ENCODE data around the gene STRA6. TPM values are rescaled to one million over a fixed set of nuclear protein-coding genes. Genes with fewer than 3 reads are reported as not detected.

The STRA6 gene
- total RNA-seq, 1 experiment from 2014 or later, result not detected

GRCh38 chr15:74227968-74228722, 25.6 kb upstream of the STRA6 start:
- intact Hi-C loops (cut with micrococcal nuclease), result no loop called here
- H3K9me3 Mint-ChIP-seq (ENCODE audit: unreplicated experiment), result no peaks in the 10 kb centered on the region
- no peak overlapping the region for H3K4me3 Mint-ChIP-seq (ENCODE audit: unreplicated experiment)
- H3K27me3 Mint-ChIP-seq (ENCODE audit: insufficient read depth, unreplicated experiment), result peaks cover 31% of the 10 kb centered on the region
- CTCF ChIA-PET, result interaction anchor here (0.6 kb wide), 1 partner anchor 95 kb away, joined by 3 read pairs; no protein-coding TSS in a partner anchor
- no peaks in the 10 kb centered on the region for H3K4me1 Mint-ChIP-seq (ENCODE audit: insufficient read depth, unreplicated experiment)
- BruUV-seq (replicated peaks), result no TSS peak
- POLR2A ChIA-PET, result no interaction called here
- H3K36me3 Mint-ChIP-seq (ENCODE audit: insufficient read depth, unreplicated experiment), result peaks cover 6% of the 10 kb centered on the region
- no peak overlapping the region for H3K27ac Mint-ChIP-seq (ENCODE audit: low read depth, unreplicated experiment)
- DNase-seq (ENCODE audit: unreplicated experiment), result no peak
- TF ChIP-seq, protein P1, sequence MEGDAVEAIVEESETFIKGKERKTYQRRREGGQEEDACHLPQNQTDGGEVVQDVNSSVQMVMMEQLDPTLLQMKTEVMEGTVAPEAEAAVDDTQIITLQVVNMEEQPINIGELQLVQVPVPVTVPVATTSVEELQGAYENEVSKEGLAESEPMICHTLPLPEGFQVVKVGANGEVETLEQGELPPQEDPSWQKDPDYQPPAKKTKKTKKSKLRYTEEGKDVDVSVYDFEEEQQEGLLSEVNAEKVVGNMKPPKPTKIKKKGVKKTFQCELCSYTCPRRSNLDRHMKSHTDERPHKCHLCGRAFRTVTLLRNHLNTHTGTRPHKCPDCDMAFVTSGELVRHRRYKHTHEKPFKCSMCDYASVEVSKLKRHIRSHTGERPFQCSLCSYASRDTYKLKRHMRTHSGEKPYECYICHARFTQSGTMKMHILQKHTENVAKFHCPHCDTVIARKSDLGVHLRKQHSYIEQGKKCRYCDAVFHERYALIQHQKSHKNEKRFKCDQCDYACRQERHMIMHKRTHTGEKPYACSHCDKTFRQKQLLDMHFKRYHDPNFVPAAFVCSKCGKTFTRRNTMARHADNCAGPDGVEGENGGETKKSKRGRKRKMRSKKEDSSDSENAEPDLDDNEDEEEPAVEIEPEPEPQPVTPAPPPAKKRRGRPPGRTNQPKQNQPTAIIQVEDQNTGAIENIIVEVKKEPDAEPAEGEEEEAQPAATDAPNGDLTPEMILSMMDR (IDR thresholded peaks at IDR 0.05; ENCODE audit: unreplicated experiment), result no peak

- Mint-ChIP-seq H3K4me3 (ENCODE audit: unreplicated experiment) (no peak overlapping the region), H3K4me1 (ENCODE audit: insufficient read depth, unreplicated experiment) (no peaks in the 10 kb centered on the region), H3K9me3 (ENCODE audit: unreplicated experiment) (no peaks in the 10 kb centered on the region), H3K27ac (ENCODE audit: low read depth, unreplicated experiment) (no peak overlapping the region), H3K27me3 (ENCODE audit: insufficient read depth, unreplicated experiment) (peaks cover 22% of the 10 kb centered on the region), H3K36me3 (ENCODE audit: insufficient read depth, unreplicated experiment) (peaks cover 3% of the 10 kb centered on the region)
- intact Hi-C loops (cut with micrococcal nuclease), result no loop called here
- DNase-seq (ENCODE audit: unreplicated experiment), result no peak
- TF ChIP-seq, protein P1 (IDR thresholded peaks at IDR 0.05; ENCODE audit: unreplicated experiment), result no peak
- CTCF ChIA-PET, result no interaction called here
- POLR2A ChIA-PET, result interaction anchor here (0.7 kb wide), 1 partner anchor 11 kb away, joined by 3 read pairs; no protein-coding TSS in a partner anchor
- no TSS peak for BruUV-seq (replicated peaks)
Observed at GRCh38 chr15:74226761-74227540, 24.4 kb upstream of the STRA6 start.

- Mint-ChIP-seq H3K27ac (ENCODE audit: low read depth, unreplicated experiment) (no peak overlapping the region), H3K27me3 (ENCODE audit: insufficient read depth, unreplicated experiment) (peaks cover 29% of the 10 kb centered on the region), H3K4me1 (ENCODE audit: insufficient read depth, unreplicated experiment) (no peaks in the 10 kb centered on the region), H3K36me3 (ENCODE audit: insufficient read depth, unreplicated experiment) (no peaks in the 10 kb centered on the region), H3K4me3 (ENCODE audit: unreplicated experiment) (no peak overlapping the region), H3K9me3 (ENCODE audit: unreplicated experiment) (no peaks in the 10 kb centered on the region)
- CTCF ChIA-PET, result no interaction called here
- intact Hi-C loops (cut with micrococcal nuclease), result no loop called here
- TF ChIP-seq, protein P1 (IDR thresholded peaks at IDR 0.05; ENCODE audit: unreplicated experiment), result no peak
- no TSS peak for BruUV-seq (replicated peaks)
- POLR2A ChIA-PET, result interaction anchor here (1.0 kb wide), 1 partner anchor 33 kb away, joined by 4 read pairs; no protein-coding TSS in a partner anchor
- DNase-seq (ENCODE audit: unreplicated experiment), result no peak
Observed at GRCh38 chr15:74225928-74226327, 23.3 kb upstream of the STRA6 start.
